Calu3 (cell line): ENCODE data around the gene RAB1A. TPM values are rescaled to one million over a fixed set of nuclear protein-coding genes. Genes with fewer than 3 reads are reported as not detected.
"Not testable (repeated sequence)": the region's sequence is repeated elsewhere in the genome, so short reads cannot be mapped to it uniquely, and the experiment has no call there.

Experiments used
- BruUV-seq: library from RNA; stranded (reverse); fragments of 400-500 nt; replicated peaks from 2 replicates; lab custom pipeline; 2021; lab: Mats Ljungman, UMichigan
- CTCF ChIA-PET: fragments of 300-600 bp; sonication (Branson Sonifier 250); formaldehyde crosslinking; loops from one replicate; lab custom pipeline; 2022; ENCODE audit warnings: antibody characterized with exemption; lab: Charles Lee
- DNase-seq: peaks from one replicate; pipeline ENCODE4 v3.0.0; 2022
- H3K27ac Mint-ChIP-seq: one replicate; pipeline ENCODE4 v1.8.0; 2022; ENCODE audit warnings: mixed read lengths; ENCODE audit not compliant: unreplicated experiment
- H3K27me3 Mint-ChIP-seq: one replicate; pipeline ENCODE4 v1.8.0; 2022; ENCODE audit warnings: mixed read lengths; ENCODE audit not compliant: unreplicated experiment
- H3K36me3 Mint-ChIP-seq: one replicate; pipeline ENCODE4 v1.8.0; 2022; ENCODE audit warnings: mild to moderate bottlenecking, moderate library complexity, mixed read lengths; ENCODE audit not compliant: insufficient read depth, unreplicated experiment
- H3K4me1 Mint-ChIP-seq: one replicate; pipeline ENCODE4 v1.8.0; 2022; ENCODE audit warnings: mild to moderate bottlenecking, low read depth, mixed read lengths; ENCODE audit not compliant: unreplicated experiment
- H3K4me3 Mint-ChIP-seq: one replicate; pipeline ENCODE4 v1.8.0; 2022; ENCODE audit warnings: mild to moderate bottlenecking, low read depth, moderate library complexity, mixed read lengths; ENCODE audit not compliant: unreplicated experiment
- H3K9me3 Mint-ChIP-seq: one replicate; pipeline ENCODE4 v1.8.0; 2022; ENCODE audit warnings: low read depth, mixed read lengths; ENCODE audit not compliant: unreplicated experiment
- intact Hi-C: fragments of 100-400 bp; cut with micrococcal nuclease; formaldehyde crosslinking; loops from one replicate; pipeline ENCODE4 v1.10.0; 2022; ENCODE audit not compliant: unreplicated experiment
- total RNA-seq: library from RNA; stranded (reverse); gene quantifications from 2 replicates; pipeline ENCODE4 v1.2.3, GENCODE V29; 2022
- TF ChIP-seq, protein P1 (sequence below): fragments of 200-600 bp; IDR thresholded peaks from one replicate; pipeline ENCODE4 v1.8.0; 2022; ENCODE audit warnings: antibody characterized with exemption; ENCODE audit not compliant: unreplicated experiment

The RAB1A gene
- total RNA-seq, 1 experiment from 2014 or later, result 148 TPM

DNA sequence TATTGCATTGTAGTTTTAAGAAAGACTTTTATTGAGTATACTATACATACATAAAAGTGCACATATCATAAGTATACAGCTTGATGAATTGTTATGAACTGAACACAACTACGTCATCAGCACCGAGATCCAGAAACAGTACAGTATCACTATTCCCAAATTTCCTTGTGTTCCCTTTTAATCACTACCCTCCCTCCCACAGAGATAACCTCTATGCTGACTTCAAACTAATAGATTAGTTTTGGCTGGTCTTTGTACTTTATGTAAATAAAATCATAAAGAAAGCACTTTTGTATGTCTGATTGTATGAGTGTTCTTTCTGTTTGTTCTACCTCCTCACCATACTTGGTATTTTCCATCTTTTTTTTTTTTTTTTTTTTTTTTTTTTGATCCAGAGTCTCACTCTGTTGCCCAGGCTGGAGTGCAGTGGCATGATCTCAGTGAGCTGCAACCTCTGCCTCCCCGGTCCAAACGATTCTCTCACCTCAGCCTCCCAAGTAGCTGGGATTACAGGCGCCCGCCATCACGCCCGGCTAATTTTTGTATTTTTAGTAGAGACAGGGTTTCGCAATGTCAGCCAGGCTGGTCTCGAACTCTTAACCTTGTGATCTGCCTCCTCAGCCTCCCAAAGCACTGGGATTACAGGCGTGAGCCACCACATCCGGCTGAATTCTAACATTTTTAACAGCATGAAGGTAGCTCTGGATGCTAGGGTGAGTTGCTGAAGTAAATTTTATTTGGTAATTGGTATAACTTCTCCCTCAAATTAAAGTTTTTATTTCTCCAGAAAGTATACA, 43.3 kb upstream of the RAB1A start:
- Mint-ChIP-seq H3K4me3 (no peak overlapping the region), H3K27ac (no peak overlapping the region), H3K27me3 (no peaks in the 10 kb centered on the region), H3K36me3 (no peaks in the 10 kb centered on the region), H3K9me3 (no peaks in the 10 kb centered on the region), H3K4me1 (no peaks in the 10 kb centered on the region)
- intact Hi-C loops, result no loop called here
- TF ChIP-seq, protein P1, sequence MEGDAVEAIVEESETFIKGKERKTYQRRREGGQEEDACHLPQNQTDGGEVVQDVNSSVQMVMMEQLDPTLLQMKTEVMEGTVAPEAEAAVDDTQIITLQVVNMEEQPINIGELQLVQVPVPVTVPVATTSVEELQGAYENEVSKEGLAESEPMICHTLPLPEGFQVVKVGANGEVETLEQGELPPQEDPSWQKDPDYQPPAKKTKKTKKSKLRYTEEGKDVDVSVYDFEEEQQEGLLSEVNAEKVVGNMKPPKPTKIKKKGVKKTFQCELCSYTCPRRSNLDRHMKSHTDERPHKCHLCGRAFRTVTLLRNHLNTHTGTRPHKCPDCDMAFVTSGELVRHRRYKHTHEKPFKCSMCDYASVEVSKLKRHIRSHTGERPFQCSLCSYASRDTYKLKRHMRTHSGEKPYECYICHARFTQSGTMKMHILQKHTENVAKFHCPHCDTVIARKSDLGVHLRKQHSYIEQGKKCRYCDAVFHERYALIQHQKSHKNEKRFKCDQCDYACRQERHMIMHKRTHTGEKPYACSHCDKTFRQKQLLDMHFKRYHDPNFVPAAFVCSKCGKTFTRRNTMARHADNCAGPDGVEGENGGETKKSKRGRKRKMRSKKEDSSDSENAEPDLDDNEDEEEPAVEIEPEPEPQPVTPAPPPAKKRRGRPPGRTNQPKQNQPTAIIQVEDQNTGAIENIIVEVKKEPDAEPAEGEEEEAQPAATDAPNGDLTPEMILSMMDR, result no peak
- DNase-seq, result no peak
- BruUV-seq, result no TSS peak
- CTCF ChIA-PET, result interaction anchor here (0.6 to 0.7 kb wide), 2 partner anchors 117 to 177 kb away, joined by 3 read pairs; partner anchors contain the start of gene CEP68

DNA sequence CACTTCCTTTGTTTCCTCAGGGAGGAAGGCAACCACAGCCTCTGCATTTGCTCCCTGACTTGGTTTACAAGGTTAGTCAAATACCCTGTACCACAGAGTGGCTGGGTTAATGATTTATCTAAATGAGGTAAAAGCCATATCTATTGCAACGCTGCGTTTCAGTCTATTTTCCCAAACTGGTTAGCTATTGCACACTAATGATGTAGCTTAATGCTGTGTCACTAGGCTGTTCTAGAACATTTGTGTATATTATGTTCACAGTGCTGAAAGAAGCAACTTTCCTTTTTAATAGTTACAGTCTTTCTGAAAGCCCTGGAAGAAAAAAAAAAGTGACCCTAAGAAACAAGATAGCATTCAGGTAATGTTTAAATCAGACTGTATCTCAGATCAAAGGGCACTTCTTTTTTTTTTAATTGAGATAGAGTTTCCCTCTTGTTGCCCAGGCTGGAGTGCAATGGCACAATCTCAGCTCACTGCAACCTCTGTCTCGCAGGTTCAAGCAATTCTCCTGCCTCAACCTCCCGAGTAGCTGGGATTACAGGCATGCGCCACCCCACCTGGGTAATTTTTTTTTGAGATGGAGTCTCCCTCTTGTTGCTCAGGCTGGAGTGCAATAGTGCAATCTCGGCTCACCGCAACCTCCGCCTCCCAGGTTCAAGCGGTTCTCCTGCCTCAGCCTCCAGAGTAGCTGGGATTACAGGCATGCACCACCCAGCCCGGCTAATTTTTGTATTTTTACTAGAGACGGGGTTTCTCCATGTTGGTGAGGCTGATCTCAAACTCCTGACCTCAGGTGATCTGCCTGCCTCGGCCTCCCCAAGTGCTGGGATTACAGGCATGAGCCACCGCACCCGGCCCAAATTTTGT, 40.9 kb upstream of the RAB1A start:
- H3K27ac Mint-ChIP-seq, DNase-seq, H3K27me3 Mint-ChIP-seq, H3K36me3 Mint-ChIP-seq, H3K9me3 Mint-ChIP-seq, H3K4me3 Mint-ChIP-seq, H3K4me1 Mint-ChIP-seq, BruUV-seq, intact Hi-C loops: not testable (repeated sequence)
- CTCF ChIA-PET, result interaction anchor here (0.6 to 1.0 kb wide), 6 partner anchors 27 to 106 kb away, joined by 3 to 6 read pairs (median 4); partner anchors contain the start of genes ACTR2 and RAB1A

DNA sequence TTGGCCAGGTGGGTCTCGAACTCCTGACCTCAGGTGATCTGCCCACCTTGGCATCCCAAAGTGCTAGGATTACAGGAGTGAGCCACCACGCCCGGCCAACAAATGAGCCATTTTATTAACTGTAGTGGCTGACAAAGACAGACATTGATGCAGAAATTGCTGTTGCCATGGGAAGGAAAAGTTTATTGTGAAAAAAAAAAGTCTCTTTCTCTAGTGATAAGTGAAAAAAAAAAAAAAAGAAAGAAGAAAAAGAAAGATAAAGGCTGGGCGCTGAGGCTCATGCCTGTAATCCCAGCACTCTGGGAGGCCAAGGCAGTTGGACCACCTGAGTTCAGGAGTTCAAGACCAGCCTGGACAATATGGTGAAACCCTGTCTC, 39.8 kb upstream of the RAB1A start:
- H3K9me3 Mint-ChIP-seq, result no peaks in the 10 kb centered on the region
- no TSS peak for BruUV-seq
- H3K27ac Mint-ChIP-seq, result peak overlapping the region; percentile 34
- H3K4me1 Mint-ChIP-seq, result no peaks in the 10 kb centered on the region
- TF ChIP-seq, protein P1, result no peak
- intact Hi-C loops, result loop anchor here (5.0 to 10.0 kb wide), 2 partner anchors 42 to 85 kb away; no protein-coding TSS in a partner anchor
- no peaks in the 10 kb centered on the region for H3K27me3 Mint-ChIP-seq
- CTCF ChIA-PET, result interaction anchor here (0.6 to 1.4 kb wide), 7 partner anchors 12 to 874 kb away, joined by 3 to 9 read pairs (median 5); partner anchors contain the start of gene RAB1A
- no peak for DNase-seq
- H3K4me3 Mint-ChIP-seq, result no peak overlapping the region
- H3K36me3 Mint-ChIP-seq, result no peaks in the 10 kb centered on the region

DNA sequence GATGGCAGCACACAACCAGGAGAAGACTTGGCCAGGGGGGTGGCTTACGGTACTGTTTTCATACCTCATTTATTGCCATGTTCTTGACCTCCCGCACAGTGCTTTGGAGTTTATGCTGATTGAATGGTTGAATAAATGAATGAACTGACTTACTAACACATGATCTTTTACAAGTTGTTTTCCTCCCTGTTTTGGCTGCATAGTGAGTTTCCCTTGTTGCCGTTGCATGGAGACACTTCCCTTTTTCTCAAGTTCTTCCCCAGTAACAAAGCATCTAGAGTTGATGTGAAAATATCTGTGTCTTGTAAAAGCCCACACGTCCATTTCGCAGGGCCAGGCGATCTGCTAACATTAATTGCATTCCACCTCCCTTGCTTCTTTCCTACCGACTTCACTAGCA, 35.7 kb upstream of the RAB1A start:
- CTCF ChIA-PET, result no interaction called here
- H3K4me3 Mint-ChIP-seq, result no peak overlapping the region
- TF ChIP-seq, protein P1, result no peak
- intact Hi-C loops, result loop anchor here (5.0 to 10.0 kb wide), 2 partner anchors 38 to 81 kb away; no protein-coding TSS in a partner anchor
- H3K27ac Mint-ChIP-seq, result no peak overlapping the region
- DNase-seq, result no peak
- no peaks in the 10 kb centered on the region for H3K36me3 Mint-ChIP-seq
- peaks cover 23% of the 10 kb centered on the region for H3K4me1 Mint-ChIP-seq
- no peaks in the 10 kb centered on the region for H3K27me3 Mint-ChIP-seq
- H3K9me3 Mint-ChIP-seq, result no peaks in the 10 kb centered on the region
- no TSS peak for BruUV-seq
